Fibroblast of lung (primary cell): Measurements from ENCODE around the gene GATAD1.

Experiments
- EZH2 ChIP-seq: IDR thresholded peaks from 2 replicates; pipeline ENCODE4 v1.5.1; 2012; ENCODE audit warnings: low read length, control low read depth, mild to moderate bottlenecking; ENCODE audit errors: missing control alignments
- TF ChIP-seq, protein P1 (sequence below), 2 donors: IDR thresholded peaks in 1 of 2; conservative IDR thresholded peaks in 1 of 2; 1 replicate in 1 of 2; 2 replicates in 1 of 2; pipeline ENCODE4 v1.5.1; 2011 to 2012; ENCODE audit warnings: low read length in 2 of 2, control low read depth in 1 of 2, inconsistent platforms in 1 of 2, low read depth in 1 of 2, mild to moderate bottlenecking in 1 of 2

DNA sequence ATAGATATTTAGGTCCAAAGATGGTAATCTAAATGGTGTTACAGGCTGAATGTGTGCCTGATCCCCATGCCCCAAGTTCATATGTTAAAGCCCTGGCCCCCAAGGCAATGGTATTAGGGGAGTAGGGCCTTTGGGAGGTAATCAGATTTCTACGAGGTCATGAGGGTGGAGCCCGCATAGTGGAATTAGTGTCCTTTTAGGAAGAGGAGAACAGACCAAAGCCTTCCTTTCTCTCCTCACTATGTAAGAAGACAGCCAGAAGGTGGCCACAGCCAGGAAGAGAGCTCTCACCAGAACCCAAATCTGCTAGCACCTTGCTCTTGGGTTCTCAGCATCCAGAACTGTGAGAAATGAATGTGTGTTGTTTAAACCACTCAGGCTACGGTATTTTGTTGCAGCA, 15.3 kb downstream of the GATAD1 start:
- TF ChIP-seq, protein P1, sequence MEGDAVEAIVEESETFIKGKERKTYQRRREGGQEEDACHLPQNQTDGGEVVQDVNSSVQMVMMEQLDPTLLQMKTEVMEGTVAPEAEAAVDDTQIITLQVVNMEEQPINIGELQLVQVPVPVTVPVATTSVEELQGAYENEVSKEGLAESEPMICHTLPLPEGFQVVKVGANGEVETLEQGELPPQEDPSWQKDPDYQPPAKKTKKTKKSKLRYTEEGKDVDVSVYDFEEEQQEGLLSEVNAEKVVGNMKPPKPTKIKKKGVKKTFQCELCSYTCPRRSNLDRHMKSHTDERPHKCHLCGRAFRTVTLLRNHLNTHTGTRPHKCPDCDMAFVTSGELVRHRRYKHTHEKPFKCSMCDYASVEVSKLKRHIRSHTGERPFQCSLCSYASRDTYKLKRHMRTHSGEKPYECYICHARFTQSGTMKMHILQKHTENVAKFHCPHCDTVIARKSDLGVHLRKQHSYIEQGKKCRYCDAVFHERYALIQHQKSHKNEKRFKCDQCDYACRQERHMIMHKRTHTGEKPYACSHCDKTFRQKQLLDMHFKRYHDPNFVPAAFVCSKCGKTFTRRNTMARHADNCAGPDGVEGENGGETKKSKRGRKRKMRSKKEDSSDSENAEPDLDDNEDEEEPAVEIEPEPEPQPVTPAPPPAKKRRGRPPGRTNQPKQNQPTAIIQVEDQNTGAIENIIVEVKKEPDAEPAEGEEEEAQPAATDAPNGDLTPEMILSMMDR (conservative IDR thresholded peaks at IDR 0.05 in 1 of 2, IDR thresholded peaks at IDR 0.05 in 1 of 2; ENCODE audit: low read depth in 1 of 2, low read length in 2 of 2), result no peak
- TF ChIP-seq EZH2, result no peak
